ENCODE measurements around the gene APEH. TPM values are rescaled to one million over a fixed set of nuclear protein-coding genes. Genes with fewer than 3 reads are reported as not detected.

Gene APEH
- polyA plus RNA-seq (2013, experiment 1 of 2; ENCODE audit: insufficient read length): 97.4 TPM
- 68.9 TPM for polyA plus RNA-seq (2013, experiment 2 of 2; ENCODE audit: insufficient read length)

DNA sequence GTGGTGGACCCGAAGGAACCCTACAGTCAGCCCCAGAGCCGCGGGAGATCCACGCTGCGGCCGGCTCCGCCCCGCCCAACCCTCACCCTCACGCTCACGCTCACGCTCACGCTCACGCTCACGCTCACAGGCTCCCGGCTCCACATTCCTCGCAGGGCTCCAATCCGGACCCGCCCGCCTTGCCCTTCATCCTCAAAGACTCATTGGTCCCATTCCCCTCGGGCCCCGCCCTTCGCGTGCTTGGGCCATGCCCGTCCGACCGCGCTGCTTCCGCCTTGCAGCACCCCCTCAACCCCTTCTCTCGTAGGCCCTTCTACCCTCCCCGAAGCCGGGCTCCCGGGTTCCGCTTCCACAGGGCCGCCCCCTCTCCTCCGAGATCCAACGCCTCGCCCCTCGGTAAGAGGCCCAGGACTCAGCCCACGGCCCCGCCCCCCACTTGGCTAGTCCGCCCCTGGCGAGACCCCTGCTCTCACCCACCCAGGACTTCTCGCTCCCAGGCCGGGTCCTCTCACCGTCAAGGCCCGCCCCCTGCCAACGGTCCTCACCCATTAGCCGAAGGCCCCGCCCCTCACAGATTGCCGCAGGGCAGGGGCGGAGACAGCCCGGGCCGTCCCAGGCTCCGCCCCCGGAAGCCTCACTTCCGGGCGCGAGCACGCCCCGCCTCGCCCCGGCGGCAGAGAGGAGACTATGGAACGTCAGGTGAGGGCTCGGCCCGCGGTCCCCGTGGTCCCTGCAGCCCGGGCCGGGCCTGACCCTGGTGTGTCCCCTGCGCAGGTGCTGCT lies at the start of gene APEH:
Gene APEH, plus strand, starts transcription at position 637 of the 782 bp plus-strand sequence. Its CDS starts 51 bp downstream, at position 688.
- peak; percentile 98 for DNase-seq

DNA sequence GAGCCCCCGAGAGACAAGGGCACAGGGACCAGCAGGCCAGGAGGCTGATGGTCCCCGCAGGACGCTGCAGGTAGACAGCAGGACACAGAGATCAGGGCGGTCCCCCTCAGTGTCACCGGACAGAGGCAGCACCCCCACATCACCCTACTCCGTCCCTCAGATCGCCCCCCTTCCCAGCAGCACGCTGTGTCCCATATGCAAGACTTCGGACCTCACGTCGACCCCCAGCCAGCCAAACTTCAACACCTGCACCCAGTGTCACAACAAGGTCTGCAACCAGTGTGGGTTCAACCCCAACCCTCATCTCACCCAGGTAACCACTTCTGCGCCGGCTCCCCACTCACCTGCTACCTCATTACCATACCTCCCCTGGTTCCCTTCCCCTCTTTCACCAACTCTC lies 49.1 kb upstream of the APEH start:
- DNase-seq: no peak

DNA sequence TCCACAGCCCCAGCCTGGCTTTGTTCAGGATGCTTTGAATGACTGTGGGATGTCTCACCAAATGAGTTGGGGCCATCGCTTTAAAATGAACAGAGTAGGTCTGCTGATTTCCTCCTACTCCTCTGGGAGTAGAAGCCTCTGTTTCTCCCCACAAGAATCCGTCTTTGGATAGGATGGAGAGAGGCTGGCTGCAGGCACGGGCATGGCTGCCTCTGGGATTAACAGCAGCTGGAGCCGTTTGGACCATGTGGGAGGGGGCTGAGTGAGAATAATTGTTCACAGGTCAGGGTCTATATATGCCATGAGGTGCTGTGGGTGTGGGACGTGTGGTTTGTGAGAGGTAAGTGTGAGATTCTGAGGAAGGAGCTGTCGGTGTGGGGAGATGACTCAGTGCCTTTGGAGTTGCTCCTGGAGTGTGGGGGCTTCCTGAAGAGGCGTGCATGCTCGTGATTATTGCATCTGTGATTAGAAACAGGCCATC lies 48.0 kb upstream of the APEH start:
- peak; percentile 65 for DNase-seq

DNA sequence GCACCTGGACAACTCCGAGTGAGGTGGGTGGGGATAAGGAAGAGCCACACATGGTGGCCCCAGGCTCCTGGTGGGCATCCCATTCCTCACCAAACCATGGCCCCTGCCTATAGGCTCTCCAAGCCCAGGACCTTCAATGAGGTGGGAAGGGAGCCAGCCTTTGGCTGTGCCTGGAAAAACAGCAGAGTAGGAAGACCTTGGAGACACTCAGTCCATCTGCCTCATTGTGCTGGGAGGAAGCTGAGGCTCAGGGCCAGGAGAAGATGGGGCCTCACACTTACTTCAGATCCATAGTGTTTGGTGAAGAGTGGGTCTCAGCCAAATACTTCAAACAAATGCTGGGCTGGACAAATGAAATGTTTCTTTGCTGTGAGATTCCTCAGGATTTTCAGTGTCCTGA lies 47.4 kb upstream of the APEH start:
- DNase-seq: no peak

DNA sequence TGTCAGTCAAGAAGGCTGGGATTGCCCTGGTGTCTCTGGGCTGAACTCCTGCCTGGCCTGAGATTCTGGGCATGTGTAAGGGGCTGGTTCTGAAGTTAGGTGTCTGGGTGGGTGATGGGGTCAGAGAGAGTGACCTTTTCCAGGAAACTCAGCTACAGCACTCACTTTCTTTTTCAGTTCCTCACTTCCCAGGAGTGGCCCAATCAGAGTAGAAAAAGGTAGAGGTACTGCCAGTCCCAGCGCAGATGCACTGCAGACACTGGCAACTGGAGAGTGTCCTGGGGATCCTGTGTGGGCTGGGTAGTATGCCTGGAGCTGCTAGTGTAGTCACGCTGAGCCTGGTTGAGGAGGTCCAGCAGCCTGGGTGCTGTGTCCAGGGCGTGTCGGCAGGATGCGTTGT lies 46.5 kb upstream of the APEH start:
- DNase-seq: no peak

DNA sequence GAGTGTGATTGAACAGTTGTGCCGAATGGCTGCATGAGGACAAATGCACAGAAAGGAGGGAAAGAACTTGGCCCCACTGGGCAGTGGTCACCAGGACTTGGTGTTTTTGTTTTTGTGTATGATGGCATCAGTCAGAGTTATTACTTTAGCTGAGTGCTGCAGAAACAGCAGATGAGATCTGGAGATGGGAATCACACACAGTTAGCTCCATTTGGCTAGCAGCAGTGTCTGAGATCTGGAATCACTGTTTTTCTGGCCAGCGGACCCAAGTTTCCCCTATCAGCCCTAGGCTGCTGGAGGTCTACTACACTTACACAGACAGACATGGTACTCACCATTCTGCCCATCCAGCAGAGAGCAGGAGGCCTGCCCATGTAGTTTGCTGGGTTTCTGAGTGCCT lies 45.9 kb upstream of the APEH start:
- no peak for DNase-seq

DNA sequence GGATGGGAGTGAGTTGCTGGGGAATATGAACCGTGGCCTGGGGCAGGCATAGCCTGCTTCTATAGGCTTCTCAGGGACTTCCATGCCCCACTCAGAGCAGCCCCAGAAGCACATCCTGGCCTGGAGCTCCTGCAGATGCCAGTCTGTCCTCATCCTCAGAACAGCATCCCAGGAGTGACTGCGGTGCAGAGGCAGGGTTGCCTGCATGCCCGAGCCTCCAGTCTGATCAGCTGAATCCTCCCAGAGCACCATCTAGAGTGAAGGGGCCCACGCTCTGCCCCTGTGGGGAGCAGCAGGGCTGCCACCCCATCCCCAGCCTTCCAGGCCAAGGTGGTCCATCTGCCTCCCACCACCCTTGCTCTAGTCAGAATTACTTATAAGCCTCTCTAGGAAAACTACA lies 44.7 kb upstream of the APEH start:
- no peak for DNase-seq

DNA sequence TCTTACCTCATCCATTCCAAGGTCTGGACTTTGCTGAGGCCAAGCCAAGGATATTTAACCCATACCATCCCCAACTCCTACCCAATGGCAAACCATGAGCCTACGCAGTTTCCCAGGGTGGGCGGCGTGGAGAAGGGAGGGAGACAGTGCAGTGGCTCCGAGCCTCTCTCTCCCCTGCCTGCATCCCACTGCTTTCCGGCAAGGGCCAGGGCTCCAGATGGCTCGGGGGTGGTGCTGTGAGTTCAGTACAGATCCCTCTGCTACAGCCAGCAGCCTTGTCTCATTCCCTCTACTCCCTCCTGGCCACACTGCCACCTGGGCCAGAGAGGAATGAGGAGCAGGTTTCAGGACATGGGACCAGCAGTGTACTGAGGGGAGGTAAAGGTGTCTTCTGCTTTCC lies 44.3 kb upstream of the APEH start:
- DNase-seq: no peak

DNA sequence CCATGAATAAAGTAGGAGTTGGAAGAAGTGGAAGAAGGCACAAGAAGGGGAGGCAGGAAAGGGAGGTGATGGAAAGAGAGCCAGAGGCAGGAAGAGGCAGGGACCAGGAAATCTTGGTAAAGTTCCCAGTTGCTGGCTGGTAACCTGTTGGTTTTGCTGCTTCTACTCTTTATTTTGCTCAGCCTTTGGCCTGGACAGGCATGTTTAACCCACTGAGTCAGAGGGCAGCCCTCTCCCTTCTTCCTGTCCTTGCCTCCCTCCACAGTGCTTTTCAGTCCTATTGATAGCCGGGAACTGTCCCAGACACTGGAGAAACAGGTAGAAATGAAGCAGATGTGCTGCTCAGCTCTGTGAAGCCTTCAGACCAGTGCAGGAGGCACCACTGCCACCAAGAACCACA lies 43.4 kb upstream of the APEH start:
- no peak for DNase-seq

DNA sequence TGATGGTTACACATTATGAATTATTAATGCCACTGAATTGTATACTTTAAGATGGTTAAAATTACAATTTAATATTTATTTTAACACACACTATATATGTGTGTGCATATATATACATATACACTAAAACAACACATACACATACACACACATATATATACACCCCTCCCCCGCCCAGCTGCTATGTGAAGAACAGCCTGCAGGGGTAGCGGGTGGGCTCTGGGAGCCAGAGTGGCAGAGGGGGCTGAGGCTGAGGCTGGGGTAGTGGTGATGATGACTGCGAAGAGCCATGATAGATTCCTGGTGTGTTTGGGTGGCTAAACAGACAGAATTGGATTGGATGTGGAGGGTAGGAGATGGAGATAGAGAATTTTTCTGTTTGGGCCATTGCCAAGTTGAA lies 39.4 kb upstream of the APEH start:
- no peak for DNase-seq

DNA sequence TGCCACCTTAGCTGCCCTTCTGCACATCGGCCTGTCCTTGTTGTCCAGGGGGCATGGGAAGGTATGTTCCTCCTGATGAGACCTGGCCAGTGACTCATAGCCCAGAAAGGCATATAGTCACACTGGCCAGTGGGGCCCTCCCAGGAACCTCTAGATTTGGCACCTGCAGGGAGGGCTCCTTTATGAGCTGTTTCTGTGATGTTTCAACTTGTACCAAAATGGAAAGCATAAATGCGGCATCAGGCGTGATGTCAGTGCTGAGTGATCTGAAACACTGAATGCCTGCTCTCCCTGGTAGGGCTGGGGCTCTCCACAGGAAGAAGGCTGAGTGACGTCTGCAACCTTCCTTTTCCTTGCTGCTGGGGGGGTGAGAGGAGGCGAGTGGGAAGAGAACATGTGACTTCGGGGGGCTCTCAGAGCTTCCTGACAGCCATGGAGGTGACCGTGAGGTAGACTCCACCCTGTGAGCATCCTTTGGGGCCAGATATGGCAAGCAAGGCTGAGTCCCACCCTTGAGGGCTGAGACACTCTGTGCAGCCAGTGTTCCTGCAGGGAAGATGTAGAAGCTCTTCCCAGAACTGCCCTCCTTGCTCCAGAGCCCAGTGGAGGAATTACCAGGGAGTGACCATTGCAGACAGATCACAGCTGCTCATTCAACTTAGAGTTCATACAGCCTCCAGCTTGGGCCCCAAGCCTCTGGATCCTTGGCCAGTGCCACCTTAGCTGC lies 37.1 kb upstream of the APEH start:
- no peak for DNase-seq

DNA sequence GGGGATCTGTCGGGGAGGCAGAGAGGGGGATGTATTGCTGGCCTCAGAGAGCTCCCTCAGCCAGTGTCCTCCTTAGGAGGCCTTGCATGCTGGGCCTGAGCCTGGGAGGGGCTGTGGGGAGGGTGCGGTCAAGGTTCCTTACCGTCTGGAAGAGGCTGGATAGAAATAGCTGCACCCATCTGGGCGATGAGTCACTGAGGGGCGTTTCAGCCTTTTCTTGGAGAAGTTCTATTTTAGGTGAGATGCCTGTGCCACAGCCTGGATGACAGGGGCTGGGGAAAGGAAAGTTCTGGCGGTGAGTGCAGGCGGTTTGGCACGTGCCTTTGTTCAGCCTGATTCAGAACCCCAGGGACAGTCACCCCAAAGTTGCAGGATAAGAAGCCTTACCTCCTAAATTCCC lies 35.7 kb upstream of the APEH start:
- peak; percentile 78 for DNase-seq

DNA sequence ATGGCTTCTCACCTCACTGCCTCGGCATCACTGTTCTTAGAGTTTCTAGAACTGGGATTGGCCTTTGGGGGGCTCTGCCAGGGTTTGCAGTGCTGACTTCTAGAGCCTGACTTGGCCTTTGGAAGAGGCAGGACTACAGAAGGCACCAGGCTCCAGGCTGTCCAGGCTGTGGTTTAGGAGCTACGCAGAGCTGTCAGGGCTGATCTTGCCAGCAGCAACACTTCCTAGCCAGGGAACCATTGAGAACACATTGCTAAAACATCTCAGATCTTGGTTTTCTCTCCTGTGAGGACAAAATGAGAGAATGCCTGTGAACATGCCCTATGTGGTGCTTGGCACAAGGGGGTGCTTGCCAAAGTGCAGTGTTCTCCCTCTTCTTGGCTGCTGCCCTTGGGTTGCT lies 34.6 kb upstream of the APEH start:
- DNase-seq: no peak

DNA sequence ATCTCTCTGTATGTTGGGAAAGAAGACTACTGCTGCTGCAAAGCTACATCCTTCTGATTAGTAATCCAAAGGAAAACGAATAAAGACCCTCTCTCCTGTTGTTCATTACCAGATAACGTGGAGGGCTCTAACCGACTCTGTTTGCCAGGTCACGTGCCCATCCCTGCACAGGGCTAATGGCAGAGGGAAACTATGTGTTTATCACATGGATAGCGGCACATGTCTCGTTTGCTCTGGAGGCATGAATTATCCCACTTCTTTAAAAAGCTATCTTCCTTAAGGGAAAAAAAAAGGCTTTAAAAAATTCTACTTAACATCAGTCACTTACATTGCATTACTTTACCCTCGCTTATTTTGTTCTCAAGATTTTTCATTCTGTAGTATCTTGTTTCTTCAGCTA lies 32.9 kb upstream of the APEH start:
- DNase-seq: no peak

DNA sequence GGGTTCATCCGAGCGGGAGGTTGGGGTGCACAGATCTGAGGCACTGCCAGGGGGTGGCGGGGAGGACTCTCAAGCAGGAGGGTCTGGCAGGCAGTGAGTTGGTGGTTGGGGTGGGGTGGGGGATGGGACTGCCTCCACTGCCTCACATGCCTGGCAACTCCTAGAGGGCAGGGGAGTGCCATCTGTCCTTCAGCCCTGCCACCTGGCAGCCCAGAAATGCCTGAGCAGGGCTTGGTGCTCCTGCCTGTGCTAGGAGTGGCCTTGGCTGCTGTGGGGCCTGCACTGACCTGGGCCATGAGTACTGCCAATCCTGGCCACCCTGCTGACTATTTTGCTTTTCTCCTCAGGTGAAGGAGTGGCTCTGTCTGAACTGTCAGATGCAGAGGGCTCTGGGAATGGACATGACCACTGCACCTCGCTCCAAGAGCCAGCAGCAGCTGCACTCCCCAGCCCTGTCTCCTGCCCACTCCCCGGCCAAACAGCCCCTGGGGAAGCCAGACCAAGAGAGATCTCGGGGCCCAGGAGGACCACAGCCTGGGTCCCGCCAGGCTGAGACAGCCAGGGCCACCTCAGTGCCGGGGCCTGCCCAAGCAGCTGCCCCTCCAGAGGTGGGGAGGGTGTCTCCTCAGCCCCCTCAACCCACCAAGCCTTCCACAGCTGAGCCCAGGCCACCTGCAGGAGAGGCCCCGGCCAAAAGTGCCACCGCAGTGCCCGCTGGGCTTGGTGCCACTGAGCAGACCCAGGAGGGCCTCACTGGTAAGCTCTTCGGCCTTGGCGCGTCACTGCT lies 32.0 kb upstream of the APEH start:
- no peak for DNase-seq

DNA sequence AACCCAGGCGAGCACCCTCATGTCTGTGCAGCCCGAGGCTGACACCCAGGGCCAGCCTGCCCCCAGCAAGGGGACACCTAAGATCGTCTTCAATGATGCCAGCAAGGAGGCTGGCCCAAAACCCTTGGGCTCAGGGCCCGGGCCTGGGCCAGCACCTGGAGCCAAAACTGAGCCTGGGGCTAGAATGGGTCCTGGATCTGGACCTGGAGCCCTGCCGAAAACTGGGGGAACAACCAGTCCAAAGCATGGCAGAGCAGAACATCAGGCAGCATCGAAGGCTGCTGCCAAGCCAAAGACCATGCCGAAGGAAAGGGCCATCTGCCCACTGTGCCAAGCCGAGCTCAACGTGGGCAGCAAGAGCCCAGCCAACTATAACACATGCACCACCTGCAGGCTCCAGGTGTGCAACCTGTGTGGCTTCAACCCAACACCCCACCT lies 31.4 kb upstream of the APEH start:
- no peak for DNase-seq

DNA sequence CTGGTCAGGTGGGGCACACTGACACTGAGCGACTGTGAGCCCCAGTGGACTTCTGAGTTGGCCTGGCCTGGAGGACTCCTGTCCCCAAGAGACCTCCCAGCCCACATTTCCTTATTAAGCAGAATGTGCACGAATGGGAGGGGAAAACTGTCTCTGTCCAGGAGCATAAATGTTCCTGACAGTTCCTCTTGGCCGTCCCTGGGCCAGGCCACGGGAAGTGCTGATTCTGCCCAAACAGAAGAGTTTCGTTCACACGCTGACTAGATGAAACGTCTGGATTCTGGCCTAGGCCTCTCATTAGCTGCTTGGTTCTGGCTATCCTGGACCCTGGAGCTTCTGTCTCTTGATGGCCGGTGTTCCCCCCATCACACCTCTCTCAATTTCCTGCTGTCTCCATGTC lies 29.5 kb upstream of the APEH start:
- DNase-seq: no peak

DNA sequence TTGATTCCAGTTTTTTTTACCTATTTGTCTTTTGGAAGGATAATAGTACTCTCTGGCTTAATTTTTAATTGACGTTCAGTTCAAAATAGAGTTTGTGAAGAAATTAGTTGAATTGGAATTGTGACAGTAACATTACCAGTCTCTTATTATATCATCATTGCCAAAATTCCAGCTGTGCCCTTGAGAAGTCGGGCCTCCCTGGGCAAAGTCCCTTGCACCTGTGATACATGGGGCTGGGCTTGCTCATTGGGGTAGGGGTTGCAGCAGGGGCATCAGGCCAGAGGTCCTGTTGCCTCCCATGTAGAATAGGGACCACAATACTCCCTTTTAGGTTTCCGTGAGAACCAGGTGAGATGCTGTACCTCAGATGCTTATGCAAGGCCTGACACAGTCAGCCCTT lies 27.9 kb upstream of the APEH start:
- DNase-seq: no peak

DNA sequence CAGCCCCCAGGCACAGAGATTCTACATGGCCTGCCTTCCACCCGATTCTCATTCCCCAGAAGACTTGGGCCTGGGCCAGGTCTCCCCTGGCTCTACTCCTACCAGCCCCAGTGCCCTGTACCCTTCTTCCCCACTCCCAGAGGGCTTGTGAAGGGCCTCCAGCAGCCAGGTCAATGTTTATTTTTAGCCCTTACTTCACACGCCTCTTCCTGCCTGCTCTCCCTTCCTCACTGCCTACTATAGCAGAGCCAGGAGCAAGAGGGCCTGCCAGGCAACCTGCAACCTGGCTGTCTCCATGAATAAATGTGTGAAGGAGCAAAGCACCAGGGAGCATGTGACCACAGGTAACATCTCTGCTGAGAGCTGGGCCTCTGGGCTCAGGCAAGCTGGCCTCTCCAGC lies 26.4 kb upstream of the APEH start:
- DNase-seq: no peak

DNA sequence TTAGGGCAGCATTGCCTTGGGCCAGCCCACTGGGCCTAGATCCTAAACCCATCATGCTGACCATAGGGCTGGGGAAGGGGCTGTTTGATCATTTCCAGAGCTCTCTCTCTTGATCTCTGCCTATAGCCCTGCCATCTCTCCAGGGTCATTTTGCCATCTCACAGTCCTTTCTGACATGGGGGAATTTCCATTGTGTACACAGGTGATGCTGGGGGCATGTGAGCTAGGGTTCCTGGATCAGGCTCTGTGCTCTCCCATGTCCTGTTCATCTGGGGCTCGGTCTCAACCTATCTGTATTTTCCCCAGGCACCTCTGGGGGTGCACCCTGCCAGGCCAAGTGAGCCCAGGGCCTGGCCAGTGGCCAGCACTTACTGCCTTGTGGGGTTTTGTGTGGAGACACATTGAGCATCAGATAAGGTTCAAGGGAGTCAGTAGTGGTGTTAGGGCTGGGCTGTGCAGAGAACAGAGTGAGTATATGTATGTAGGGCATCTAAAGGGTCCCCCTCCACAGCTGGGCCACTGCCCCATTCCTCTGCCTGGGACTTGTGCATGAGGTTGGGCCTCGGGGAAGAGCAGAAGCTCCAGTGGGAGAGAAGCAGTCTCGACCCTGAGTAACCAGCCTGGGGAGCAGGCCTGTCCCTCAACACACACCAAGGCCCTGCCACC lies 25.7 kb upstream of the APEH start:
- DNase-seq: no peak

DNA sequence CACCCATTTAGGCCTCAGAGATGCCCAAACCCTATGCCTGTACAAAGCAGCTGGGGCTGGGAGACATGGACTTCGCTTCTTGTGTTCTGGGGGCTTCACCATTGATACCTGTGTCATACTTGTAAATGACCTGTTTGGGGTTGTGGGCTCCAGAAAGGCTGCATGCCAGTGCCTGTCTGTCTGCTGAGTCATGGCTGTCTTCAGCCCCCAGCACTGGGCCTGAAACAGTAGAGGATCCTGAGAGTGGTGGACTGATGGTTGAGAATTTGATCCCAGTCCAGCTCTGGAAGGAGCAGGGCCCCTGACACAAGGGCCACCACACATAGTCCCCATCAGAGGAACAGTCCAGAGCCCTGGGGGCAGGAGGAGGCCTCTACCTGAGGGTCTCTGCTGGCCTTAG lies 24.6 kb upstream of the APEH start:
- no peak for DNase-seq

DNA sequence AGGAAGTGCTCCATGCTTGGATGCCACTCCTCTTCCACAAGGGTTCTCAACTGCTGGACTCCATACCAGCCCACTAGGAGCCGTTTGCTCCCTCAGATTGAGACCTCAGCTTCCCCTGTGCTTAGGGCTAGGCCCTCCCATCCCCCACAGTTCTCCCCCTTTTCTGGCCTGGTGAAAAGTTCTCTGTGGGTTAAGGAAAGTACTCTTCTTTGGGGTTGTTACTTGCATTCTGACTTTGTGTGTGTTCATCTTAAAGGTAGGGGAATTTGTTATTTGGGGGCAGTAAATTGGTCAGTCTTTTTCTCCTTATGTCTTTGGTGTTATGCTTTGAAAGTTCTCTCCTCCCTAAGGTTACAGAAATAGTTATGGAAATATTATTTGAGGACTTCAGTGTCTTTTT lies 24.0 kb upstream of the APEH start:
- DNase-seq: no peak

DNA sequence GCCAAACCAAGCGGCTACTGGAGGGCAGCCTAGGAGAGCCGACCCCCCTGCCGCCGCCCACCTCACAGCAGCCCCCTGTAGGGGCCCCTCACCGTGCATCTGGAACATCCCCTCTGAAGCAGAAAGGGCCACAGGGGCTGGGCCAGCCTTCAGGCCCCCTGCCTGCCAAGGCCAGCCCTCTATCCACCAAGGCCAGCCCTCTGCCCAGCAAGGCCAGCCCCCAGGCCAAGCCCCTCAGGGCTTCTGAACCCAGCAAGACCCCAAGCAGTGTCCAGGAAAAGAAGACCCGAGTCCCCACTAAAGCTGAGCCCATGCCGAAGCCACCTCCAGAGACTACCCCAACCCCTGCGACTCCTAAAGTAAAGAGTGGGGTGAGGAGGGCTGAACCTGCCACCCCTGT lies 23.5 kb upstream of the APEH start:
- DNase-seq: no peak

All from fibroblast of skin of back (primary cell).